Liver (tissue), 9 donors: ENCODE measurements around the gene LCA5. TPM values are rescaled to one million over a fixed set of nuclear protein-coding genes. Genes with fewer than 3 reads are reported as not detected.

Experiments
- DNase-seq: peaks from one replicate; pipeline ENCODE4 v3.0.0-alpha.2; 2017; ENCODE audit warnings: low spot score
- H3K27ac ChIP-seq, 2 donors: one replicate each; pipeline ENCODE4 v1.7.0; 2013; ENCODE audit warnings: inconsistent platforms in 2 of 2, low read length in 2 of 2, control low read depth in 1 of 2, low read depth in 1 of 2, mild to moderate bottlenecking in 1 of 2
- H3K27me3 ChIP-seq, 4 donors: one replicate each; pipeline versions ENCODE4 v1.6.1 to v1.7.0; 2013; ENCODE audit warnings: low read length in 3 of 4, inconsistent platforms in 1 of 4, mild to moderate bottlenecking in 1 of 4, moderate library complexity in 1 of 4; ENCODE audit not compliant: control insufficient read depth in 4 of 4, insufficient read depth in 4 of 4
- H3K36me3 ChIP-seq, 4 donors: one replicate each; pipeline versions ENCODE4 v1.6.1 to v1.7.0; 2013; ENCODE audit warnings: low read length in 3 of 4, mild to moderate bottlenecking in 3 of 4, low read depth in 1 of 4, moderate library complexity in 1 of 4; ENCODE audit not compliant: control insufficient read depth in 4 of 4, insufficient read depth in 3 of 4
- H3K4me1 ChIP-seq, 4 donors: one replicate each; pipeline versions ENCODE4 v1.6.1 to v1.7.0; 2013; ENCODE audit warnings: low read length in 3 of 4, mild to moderate bottlenecking in 3 of 4, moderate library complexity in 1 of 4; ENCODE audit not compliant: control insufficient read depth in 4 of 4, insufficient read depth in 4 of 4
- H3K4me3 ChIP-seq, 3 donors: one replicate each; pipeline versions ENCODE4 v1.6.1 to v1.7.0; 2013; ENCODE audit warnings: low read length in 3 of 3, control low read depth in 1 of 3, low read depth in 1 of 3, mild to moderate bottlenecking in 1 of 3
- H3K9ac ChIP-seq, 2 donors: one replicate each; pipeline ENCODE4 v1.7.0; 2013; ENCODE audit warnings: low read length in 2 of 2, mild to moderate bottlenecking in 2 of 2, moderate library complexity in 2 of 2, control low read depth in 1 of 2, low read depth in 1 of 2
- H3K9me3 ChIP-seq, 4 donors: one replicate each; pipeline versions ENCODE4 v1.6.1 to v1.7.0; 2013; ENCODE audit warnings: low read length in 3 of 4; ENCODE audit not compliant: control insufficient read depth in 4 of 4
- CTCF ChIP-seq: fragments of 150-350 bp; IDR thresholded peaks from 2 replicates; pipeline ENCODE4 v1.5.1; 2017; ENCODE audit warnings: improper control_type of control experiment, low read depth, low read length; ENCODE audit not compliant: missing input control
- GABPA ChIP-seq, 2 donors: IDR thresholded peaks in 1 of 2; conservative IDR thresholded peaks in 1 of 2; 2 replicates each; pipeline ENCODE4 v1.6.1; 2016; ENCODE audit warnings: antibody characterized with exemption in 2 of 2, mild to moderate bottlenecking in 1 of 2, moderate library complexity in 1 of 2
- HNF4A ChIP-seq, 2 donors: conservative IDR thresholded peaks; 2 replicates each; pipeline ENCODE4 v1.6.1; 2016; ENCODE audit warnings: antibody characterized with exemption in 2 of 2, mild to moderate bottlenecking in 2 of 2
- HNF4G ChIP-seq: IDR thresholded peaks from 2 replicates; pipeline ENCODE4 v1.6.1; 2016; ENCODE audit warnings: antibody characterized with exemption
- RAD21 ChIP-seq, 2 donors: IDR thresholded peaks; 2 replicates each; pipeline ENCODE4 v1.6.1; 2016; ENCODE audit warnings: antibody characterized with exemption in 2 of 2, mild to moderate bottlenecking in 2 of 2
- WGBS: extraction: QIAGEN DNeasy Blood & Tissue Kit; methylation state at CpG from one replicate; pipeline ENCODE4 v1.1.7; 2013; 5-methylcytosine and 5-hydroxymethylcytosine counted together
- polyA plus RNA-seq, 2 donors: library from polyadenylated mRNA; stranded (reverse) in 1 of 2; unstranded in 1 of 2; fragments of 200-250 nt in 1 of 2; fragments of >200 nt in 1 of 2; fragmentation: Nextera tagmentation in 1 of 2; extraction: Ambion mirVana in 1 of 2; gene quantifications; one replicate each; pipeline versions ENCODE4 v1.2.1 to v1.2.3, GENCODE V29; 2013 to 2015
- total RNA-seq, 2 donors: library from RNA; depleted of rRNA; stranded (reverse); fragments of >200 nt; gene quantifications; one replicate each; pipeline ENCODE4 v1.2.3, GENCODE V29; 2014
- TF ChIP-seq, protein P1 (sequence below): IDR thresholded peaks from 2 replicates; pipeline ENCODE4 v1.6.1; 2016; ENCODE audit warnings: antibody characterized with exemption
- TF ChIP-seq, protein P2 (sequence below): IDR thresholded peaks from 2 replicates; pipeline ENCODE4 v1.6.1; 2016; ENCODE audit warnings: antibody characterized with exemption
- donor health status: healthy.
- donor health status: healthy.
- donor health status: healthy.
- donor health status: healthy.
- donor health status: healthy.

Gene LCA5
- total and polyA plus RNA-seq, 4 donors, result 0.39 to 1.8 (median 0.65) TPM

DNA sequence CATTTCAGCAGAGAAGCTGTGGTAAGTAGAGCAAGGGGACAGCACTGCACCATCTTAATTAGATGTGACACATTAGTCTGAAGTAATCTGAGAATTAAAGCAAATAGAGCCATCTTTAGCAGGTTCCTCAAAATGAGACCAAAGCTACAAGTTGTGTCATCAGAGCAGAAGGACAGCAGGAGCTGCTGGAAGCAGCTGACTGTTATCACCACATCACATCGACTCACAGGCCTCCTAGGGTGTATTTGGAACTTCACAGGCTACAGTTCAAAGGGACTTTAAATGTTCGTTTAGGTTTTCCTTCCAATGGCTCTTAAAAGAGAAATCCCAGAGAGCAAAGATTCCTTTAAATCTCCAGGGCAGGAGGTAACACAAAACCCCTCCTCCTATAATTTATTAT is 69.5 kb downstream of the LCA5 start (continued):
- no peak for TF ChIP-seq CTCF

- Histone ChIP-seq H3K4me1 (no peaks in the 10 kb centered on the region), H3K9me3 (no peaks in the 10 kb centered on the region), H3K27me3 (no peaks in the 10 kb centered on the region), H3K4me3 (no peak overlapping the region), H3K27ac (no peak overlapping the region), H3K9ac (no peak overlapping the region), H3K36me3 (no peaks in the 10 kb centered on the region)
- 22% methylated on average over 6 of the region's 6 CpGs for WGBS
- DNase-seq, result no peak
- TF ChIP-seq HNF4A (conservative IDR thresholded peaks at IDR 0.05) (peak in 1 of 2 donors; percentile 10), GABPA (IDR thresholded peaks at IDR 0.05 in 1 of 2, conservative IDR thresholded peaks at IDR 0.05 in 1 of 2) (no peak), RAD21 (IDR thresholded peaks at IDR 0.05) (peak; percentile 91 to 92), CTCF (peak; percentile 58)
Observed at GRCh38 chr6:79466207-79466834, 70.9 kb downstream of the LCA5 start.

DNA sequence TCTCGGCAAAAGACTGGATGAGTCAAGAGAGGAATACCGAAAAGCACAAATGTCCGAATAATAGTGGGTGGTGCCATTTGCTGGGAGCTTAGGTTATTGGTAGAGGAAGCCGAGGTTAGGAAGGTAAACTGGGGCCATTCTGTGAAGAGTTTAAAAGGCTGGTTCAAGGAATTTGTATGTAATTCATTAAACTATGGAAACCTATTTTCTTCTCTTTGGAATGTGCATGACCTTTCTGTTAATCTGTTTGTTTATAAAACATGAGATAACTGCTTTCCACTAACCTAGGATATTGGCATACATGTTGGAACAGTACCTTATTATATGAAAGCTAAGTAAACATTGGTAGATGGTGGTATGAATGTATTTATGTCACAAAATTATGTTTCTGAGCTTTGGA is 71.8 kb downstream of the LCA5 start:
- no peaks in the 10 kb centered on the region for H3K27me3 ChIP-seq
- WGBS, result 82% methylated on average over 4 of the region's 4 CpGs
- H3K9ac ChIP-seq, result no peak overlapping the region
- no peak for TF ChIP-seq GABPA (IDR thresholded peaks at IDR 0.05 in 1 of 2, conservative IDR thresholded peaks at IDR 0.05 in 1 of 2)
- TF ChIP-seq, protein P1, sequence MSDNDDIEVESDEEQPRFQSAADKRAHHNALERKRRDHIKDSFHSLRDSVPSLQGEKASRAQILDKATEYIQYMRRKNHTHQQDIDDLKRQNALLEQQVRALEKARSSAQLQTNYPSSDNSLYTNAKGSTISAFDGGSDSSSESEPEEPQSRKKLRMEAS, result no peak
- TF ChIP-seq HNF4G, result no peak
- TF ChIP-seq, protein P2, sequence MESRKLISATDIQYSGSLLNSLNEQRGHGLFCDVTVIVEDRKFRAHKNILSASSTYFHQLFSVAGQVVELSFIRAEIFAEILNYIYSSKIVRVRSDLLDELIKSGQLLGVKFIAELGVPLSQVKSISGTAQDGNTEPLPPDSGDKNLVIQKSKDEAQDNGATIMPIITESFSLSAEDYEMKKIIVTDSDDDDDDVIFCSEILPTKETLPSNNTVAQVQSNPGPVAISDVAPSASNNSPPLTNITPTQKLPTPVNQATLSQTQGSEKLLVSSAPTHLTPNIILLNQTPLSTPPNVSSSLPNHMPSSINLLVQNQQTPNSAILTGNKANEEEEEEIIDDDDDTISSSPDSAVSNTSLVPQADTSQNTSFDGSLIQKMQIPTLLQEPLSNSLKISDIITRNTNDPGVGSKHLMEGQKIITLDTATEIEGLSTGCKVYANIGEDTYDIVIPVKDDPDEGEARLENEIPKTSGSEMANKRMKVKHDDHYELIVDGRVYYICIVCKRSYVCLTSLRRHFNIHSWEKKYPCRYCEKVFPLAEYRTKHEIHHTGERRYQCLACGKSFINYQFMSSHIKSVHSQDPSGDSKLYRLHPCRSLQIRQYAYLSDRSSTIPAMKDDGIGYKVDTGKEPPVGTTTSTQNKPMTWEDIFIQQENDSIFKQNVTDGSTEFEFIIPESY, result no peak
- no peak for TF ChIP-seq RAD21 (IDR thresholded peaks at IDR 0.05)
- TF ChIP-seq CTCF, result no peak
- H3K4me1 ChIP-seq, result no peaks in the 10 kb centered on the region
- H3K4me3 ChIP-seq, result no peak overlapping the region
- H3K27ac ChIP-seq, result no peak overlapping the region
- DNase-seq, result no peak
- H3K9me3 ChIP-seq, result no peaks in the 10 kb centered on the region
- H3K36me3 ChIP-seq, result no peaks in the 10 kb centered on the region
